ENCODE results near the gene CLCN1.
"Not testable (repeated sequence)": the region's sequence is repeated elsewhere in the genome, so short reads cannot be mapped to it uniquely, and the experiment has no call there.

Gene CLCN1

GRCh38 chr7:143384661-143385631 is 69.0 kb downstream of the CLCN1 start:
- no peak for DNase-seq (ENCODE audit: low read depth in 2 of 2)

- DNase-seq (ENCODE audit: low read depth in 2 of 2): no peak
These were observed 70.2 kb downstream of the CLCN1 start for GRCh38 chr7:143385891-143386781.

GRCh38 chr7:143387156-143387975 is 71.5 kb downstream of the CLCN1 start:
- DNase-seq (ENCODE audit: low read depth in 2 of 2): no peak

GRCh38 chr7:143388051-143388450 is 72.1 kb downstream of the CLCN1 start:
- DNase-seq (ENCODE audit: low read depth in 2 of 2): no peak

- DNase-seq (ENCODE audit: low read depth in 2 of 2): no peak
These were observed 72.7 kb downstream of the CLCN1 start for GRCh38 chr7:143388491-143389101.

GRCh38 chr7:143389316-143390103 is 73.6 kb downstream of the CLCN1 start:
- DNase-seq (ENCODE audit: low read depth in 2 of 2): no peak

- no peak for DNase-seq (ENCODE audit: low read depth in 2 of 2)
These were observed 74.3 kb downstream of the CLCN1 start for GRCh38 chr7:143390104-143390772.

- DNase-seq (ENCODE audit: low read depth in 2 of 2): no peak
These were observed 74.9 kb downstream of the CLCN1 start for GRCh38 chr7:143390773-143391317.

- DNase-seq (ENCODE audit: low read depth in 2 of 2): no peak
These were observed 75.8 kb downstream of the CLCN1 start for GRCh38 chr7:143391462-143392404.

GRCh38 chr7:143392427-143392826 is 76.5 kb downstream of the CLCN1 start:
- DNase-seq (ENCODE audit: low read depth in 2 of 2): not testable (repeated sequence)

- DNase-seq (ENCODE audit: low read depth in 2 of 2): no peak
These were observed 77.0 kb downstream of the CLCN1 start for GRCh38 chr7:143392875-143393266.

GRCh38 chr7:143393267-143394041 is 77.5 kb downstream of the CLCN1 start:
- DNase-seq (ENCODE audit: low read depth in 2 of 2): no peak

GRCh38 chr7:143394068-143394467 is 78.2 kb downstream of the CLCN1 start:
- DNase-seq (ENCODE audit: low read depth in 2 of 2): no peak

GRCh38 chr7:143394777-143395176 is 78.9 kb downstream of the CLCN1 start:
- no peak for DNase-seq (ENCODE audit: low read depth in 2 of 2)

- DNase-seq (ENCODE audit: low read depth in 2 of 2): no peak
These were observed 79.6 kb downstream of the CLCN1 start for GRCh38 chr7:143395187-143396149.

- no peak for DNase-seq (ENCODE audit: low read depth in 2 of 2)
These were observed 80.3 kb downstream of the CLCN1 start for GRCh38 chr7:143396182-143396581.
